Neural cell (in vitro differentiated cells): Measurements from ENCODE around the gene DCC. TPM values are rescaled to one million over a fixed set of nuclear protein-coding genes. Genes with fewer than 3 reads are reported as not detected.

Source experiments
- H2AFZ ChIP-seq: fragments of 200-600, 300-800 bp; sonication (generic), shearing (Covaris generic); 2 replicates; pipeline ENCODE4 v1.6.0; 2014; ENCODE audit warnings: low read depth, mild to moderate bottlenecking, antibody characterized with exemption, low read length, moderate library complexity
- H3F3A ChIP-seq: fragments of 200-600 bp; shearing (Covaris generic); 2 replicates; pipeline ENCODE4 v1.6.1; 2016; ENCODE audit warnings: mild to moderate bottlenecking, moderate library complexity, mixed read lengths, antibody characterized with exemption, low read length; ENCODE audit not compliant: insufficient read depth, poor library complexity, severe bottlenecking
- H3K27ac ChIP-seq: fragments of 200-600, 300-800 bp; sonication (generic), shearing (Covaris generic); 2 replicates; pipeline ENCODE4 v1.5.1; 2014; ENCODE audit warnings: mild to moderate bottlenecking, low read length, moderate library complexity
- H3K27me3 ChIP-seq: fragments of 300-800, 200-600 bp; sonication (generic), shearing (Covaris generic); 2 replicates; pipeline ENCODE4 v1.6.0; 2014; ENCODE audit warnings: mild to moderate bottlenecking, low read depth, low read length, moderate library complexity; ENCODE audit not compliant: insufficient read depth
- H3K36me3 ChIP-seq: fragments of 300-800, 200-600 bp; sonication (generic), shearing (Covaris generic); 2 replicates; pipeline ENCODE4 v1.5.1; 2014; ENCODE audit warnings: mild to moderate bottlenecking, antibody characterized with exemption, low read length, moderate library complexity; ENCODE audit not compliant: insufficient read depth
- H3K4me2 ChIP-seq: fragments of 300-800, 200-600 bp; sonication (generic), shearing (Covaris generic); 2 replicates; pipeline ENCODE4 v1.6.0; 2014; ENCODE audit warnings: mild to moderate bottlenecking, low read length
- H3K4me3 ChIP-seq: fragments of 300-800, 200-600 bp; sonication (generic), shearing (Covaris generic); 2 replicates; pipeline ENCODE4 v1.5.1; 2014; ENCODE audit warnings: mild to moderate bottlenecking, low read length, moderate library complexity
- H3K79me2 ChIP-seq: fragments of 200-600 bp; shearing (Covaris generic); replicated peaks from 2 replicates; pipeline ENCODE4 v1.6.0; 2014; ENCODE audit warnings: mild to moderate bottlenecking, low read length, moderate library complexity; ENCODE audit not compliant: insufficient read depth
- H3K9ac ChIP-seq: fragments of 300-800, 200-600 bp; sonication (generic), shearing (Covaris generic); 2 replicates; pipeline ENCODE4 v1.6.1; 2016; ENCODE audit warnings: mild to moderate bottlenecking, low read length, mixed read lengths
- H3K9me2 ChIP-seq: fragments of 200-600 bp; shearing (Covaris generic); 2 replicates; pipeline ENCODE4 v1.6.1; 2016; ENCODE audit warnings: mild to moderate bottlenecking, low read length, mixed read lengths; ENCODE audit not compliant: insufficient read depth
- H3K9me3 ChIP-seq: fragments of 200-600, 300-800 bp; sonication (generic), shearing (Covaris generic); 2 replicates; pipeline ENCODE4 v1.6.1; 2016; ENCODE audit warnings: mild to moderate bottlenecking, mixed run types, low read length, moderate library complexity, mixed read lengths
- H4K20me1 ChIP-seq: fragments of 200-600 bp; shearing (Covaris generic); 2 replicates; pipeline ENCODE4 v1.6.1; 2016; ENCODE audit warnings: mild to moderate bottlenecking, mixed run types; ENCODE audit not compliant: insufficient read depth
- EP300 ChIP-seq: fragments of 450-650 bp; conservative IDR thresholded peaks from 2 replicates; pipeline ENCODE4 v1.6.1; 2014; ENCODE audit warnings: antibody characterized with exemption, mild to moderate bottlenecking, moderate library complexity; ENCODE audit not compliant: poor library complexity, severe bottlenecking
- EZH2 ChIP-seq: fragments of 200-600, 300-800 bp; shearing (Covaris generic), sonication (generic); IDR thresholded peaks from 2 replicates; pipeline ENCODE4 v1.6.1; 2014; ENCODE audit warnings: antibody characterized with exemption, low read length, borderline replicate concordance, mild to moderate bottlenecking; ENCODE audit not compliant: insufficient read depth, poor library complexity, severe bottlenecking
- MXI1 ChIP-seq: fragments of 450-650 bp; conservative IDR thresholded peaks from 2 replicates; pipeline ENCODE4 v1.6.1; 2014; ENCODE audit warnings: antibody characterized with exemption, mild to moderate bottlenecking; ENCODE audit not compliant: poor library complexity, severe bottlenecking
- POLR2AphosphoS5 ChIP-seq: IDR thresholded peaks from 2 replicates; pipeline ENCODE4 v1.6.1; 2012
- RAD21 ChIP-seq: fragments of 450-650 bp; conservative IDR thresholded peaks from 2 replicates; pipeline ENCODE4 v1.6.1; 2014; ENCODE audit warnings: antibody characterized with exemption, mild to moderate bottlenecking, moderate library complexity
- SMC3 ChIP-seq: fragments of 450-650 bp; conservative IDR thresholded peaks from 2 replicates; pipeline ENCODE4 v1.6.1; 2014; ENCODE audit warnings: antibody characterized with exemption, mild to moderate bottlenecking, moderate library complexity; ENCODE audit not compliant: poor library complexity
- TAF1 ChIP-seq: IDR thresholded peaks from 2 replicates; pipeline ENCODE4 v1.6.1; 2012; ENCODE audit warnings: low read depth
- polyA plus RNA-seq: library from polyadenylated mRNA; depleted of rRNA; stranded (reverse); fragments of >200 nt; gene quantifications from 2 replicates; pipeline ENCODE4 v1.2.3, GENCODE V29; 2014
- TF ChIP-seq, protein P1 (sequence below): fragments of 450-650 bp; IDR thresholded peaks from 2 replicates; pipeline ENCODE4 v1.5.1; 2014; ENCODE audit warnings: antibody characterized with exemption, mild to moderate bottlenecking, moderate library complexity; ENCODE audit not compliant: poor library complexity, severe bottlenecking
- TF ChIP-seq, protein P2 (sequence below): IDR thresholded peaks from 2 replicates; pipeline ENCODE4 v1.6.1; 2012; ENCODE audit warnings: borderline replicate concordance

DCC gene
- polyA plus RNA-seq, 1 donor from 2014 or later, result 40.7 TPM

DNA sequence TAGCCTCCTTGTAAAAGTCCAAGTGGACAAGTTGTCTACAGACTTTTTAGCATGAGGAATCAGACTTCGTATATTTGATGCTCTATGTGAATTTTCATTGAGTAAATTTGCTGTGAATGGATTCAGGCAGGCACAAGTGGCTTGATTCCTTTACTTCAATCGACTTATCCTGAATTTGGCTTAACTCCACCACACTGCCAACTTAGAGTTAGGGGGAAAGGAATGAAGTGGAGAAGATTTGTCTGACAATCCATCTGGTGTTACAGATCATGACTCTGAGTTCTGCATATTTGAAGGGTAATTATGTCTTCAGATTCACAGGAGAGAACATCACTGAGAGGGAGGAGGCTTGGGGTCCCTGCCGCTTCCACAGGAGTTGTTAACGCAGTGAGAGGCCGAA lies 829.3 kb downstream of the DCC start:
- H3K27me3 ChIP-seq, result no peaks in the 10 kb centered on the region
- no peaks in the 10 kb centered on the region for H3F3A ChIP-seq
- no peak overlapping the region for H3K27ac ChIP-seq
- no peak for TF ChIP-seq EZH2
- TF ChIP-seq, protein P1, sequence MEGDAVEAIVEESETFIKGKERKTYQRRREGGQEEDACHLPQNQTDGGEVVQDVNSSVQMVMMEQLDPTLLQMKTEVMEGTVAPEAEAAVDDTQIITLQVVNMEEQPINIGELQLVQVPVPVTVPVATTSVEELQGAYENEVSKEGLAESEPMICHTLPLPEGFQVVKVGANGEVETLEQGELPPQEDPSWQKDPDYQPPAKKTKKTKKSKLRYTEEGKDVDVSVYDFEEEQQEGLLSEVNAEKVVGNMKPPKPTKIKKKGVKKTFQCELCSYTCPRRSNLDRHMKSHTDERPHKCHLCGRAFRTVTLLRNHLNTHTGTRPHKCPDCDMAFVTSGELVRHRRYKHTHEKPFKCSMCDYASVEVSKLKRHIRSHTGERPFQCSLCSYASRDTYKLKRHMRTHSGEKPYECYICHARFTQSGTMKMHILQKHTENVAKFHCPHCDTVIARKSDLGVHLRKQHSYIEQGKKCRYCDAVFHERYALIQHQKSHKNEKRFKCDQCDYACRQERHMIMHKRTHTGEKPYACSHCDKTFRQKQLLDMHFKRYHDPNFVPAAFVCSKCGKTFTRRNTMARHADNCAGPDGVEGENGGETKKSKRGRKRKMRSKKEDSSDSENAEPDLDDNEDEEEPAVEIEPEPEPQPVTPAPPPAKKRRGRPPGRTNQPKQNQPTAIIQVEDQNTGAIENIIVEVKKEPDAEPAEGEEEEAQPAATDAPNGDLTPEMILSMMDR, result no peak
- TF ChIP-seq EP300, result no peak
- no peak for TF ChIP-seq POLR2AphosphoS5
- no peak for TF ChIP-seq MXI1
- no peak for TF ChIP-seq RAD21
- TF ChIP-seq, protein P2, sequence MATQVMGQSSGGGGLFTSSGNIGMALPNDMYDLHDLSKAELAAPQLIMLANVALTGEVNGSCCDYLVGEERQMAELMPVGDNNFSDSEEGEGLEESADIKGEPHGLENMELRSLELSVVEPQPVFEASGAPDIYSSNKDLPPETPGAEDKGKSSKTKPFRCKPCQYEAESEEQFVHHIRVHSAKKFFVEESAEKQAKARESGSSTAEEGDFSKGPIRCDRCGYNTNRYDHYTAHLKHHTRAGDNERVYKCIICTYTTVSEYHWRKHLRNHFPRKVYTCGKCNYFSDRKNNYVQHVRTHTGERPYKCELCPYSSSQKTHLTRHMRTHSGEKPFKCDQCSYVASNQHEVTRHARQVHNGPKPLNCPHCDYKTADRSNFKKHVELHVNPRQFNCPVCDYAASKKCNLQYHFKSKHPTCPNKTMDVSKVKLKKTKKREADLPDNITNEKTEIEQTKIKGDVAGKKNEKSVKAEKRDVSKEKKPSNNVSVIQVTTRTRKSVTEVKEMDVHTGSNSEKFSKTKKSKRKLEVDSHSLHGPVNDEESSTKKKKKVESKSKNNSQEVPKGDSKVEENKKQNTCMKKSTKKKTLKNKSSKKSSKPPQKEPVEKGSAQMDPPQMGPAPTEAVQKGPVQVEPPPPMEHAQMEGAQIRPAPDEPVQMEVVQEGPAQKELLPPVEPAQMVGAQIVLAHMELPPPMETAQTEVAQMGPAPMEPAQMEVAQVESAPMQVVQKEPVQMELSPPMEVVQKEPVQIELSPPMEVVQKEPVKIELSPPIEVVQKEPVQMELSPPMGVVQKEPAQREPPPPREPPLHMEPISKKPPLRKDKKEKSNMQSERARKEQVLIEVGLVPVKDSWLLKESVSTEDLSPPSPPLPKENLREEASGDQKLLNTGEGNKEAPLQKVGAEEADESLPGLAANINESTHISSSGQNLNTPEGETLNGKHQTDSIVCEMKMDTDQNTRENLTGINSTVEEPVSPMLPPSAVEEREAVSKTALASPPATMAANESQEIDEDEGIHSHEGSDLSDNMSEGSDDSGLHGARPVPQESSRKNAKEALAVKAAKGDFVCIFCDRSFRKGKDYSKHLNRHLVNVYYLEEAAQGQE, result no peak
- TF ChIP-seq SMC3, result no peak
- TF ChIP-seq TAF1, result no peak
- H3K36me3 ChIP-seq, result no peaks in the 10 kb centered on the region
- no peaks in the 10 kb centered on the region for H3K79me2 ChIP-seq
- no peak overlapping the region for H3K9ac ChIP-seq
- no peak overlapping the region for H3K4me3 ChIP-seq
- H2AFZ ChIP-seq, result no peak overlapping the region
- no peaks in the 10 kb centered on the region for H4K20me1 ChIP-seq
- no peaks in the 10 kb centered on the region for H3K9me3 ChIP-seq
- H3K4me2 ChIP-seq, result no peak overlapping the region
- H3K9me2 ChIP-seq, result no peaks in the 10 kb centered on the region

DNA sequence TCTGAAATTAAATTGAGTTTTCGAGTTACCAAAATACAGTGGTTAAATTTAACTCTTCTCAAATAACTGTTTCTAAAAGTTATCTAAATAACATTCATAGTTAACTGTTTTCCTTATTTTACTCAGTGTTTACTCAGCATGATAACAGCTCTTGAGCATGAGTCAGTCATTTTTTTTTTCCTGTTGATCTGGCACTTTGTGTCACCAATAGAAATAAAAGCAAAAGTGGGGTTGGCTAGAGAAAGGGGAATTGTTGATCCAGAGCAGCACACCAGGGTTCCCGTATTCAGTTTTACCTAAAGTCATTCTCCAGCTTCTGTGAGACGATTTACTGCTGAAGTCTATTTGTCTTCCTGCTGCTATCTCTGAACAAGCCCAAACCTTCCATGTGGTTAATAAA lies 851.6 kb downstream of the DCC start:
- H3K9me3 ChIP-seq, result no peaks in the 10 kb centered on the region
- no peak overlapping the region for H2AFZ ChIP-seq
- no peaks in the 10 kb centered on the region for H3K27me3 ChIP-seq
- no peaks in the 10 kb centered on the region for H3K9me2 ChIP-seq
- no peak overlapping the region for H3K9ac ChIP-seq
- H3K4me3 ChIP-seq, result no peak overlapping the region
- no peaks in the 10 kb centered on the region for H3K36me3 ChIP-seq
- no peaks in the 10 kb centered on the region for H3F3A ChIP-seq
- no peak overlapping the region for H3K27ac ChIP-seq
- TF ChIP-seq MXI1, result no peak
- TF ChIP-seq, protein P2, result no peak
- TF ChIP-seq, protein P1, result no peak
- no peak for TF ChIP-seq SMC3
- TF ChIP-seq RAD21, result no peak
- TF ChIP-seq EZH2, result no peak
- no peak for TF ChIP-seq EP300
- no peak for TF ChIP-seq POLR2AphosphoS5
- TF ChIP-seq TAF1, result no peak
- H4K20me1 ChIP-seq, result no peaks in the 10 kb centered on the region
- H3K79me2 ChIP-seq, result no peaks in the 10 kb centered on the region
- no peak overlapping the region for H3K4me2 ChIP-seq
